SU-DHL-6 (cell line): ENCODE measurements around the gene PLEK.

Experiments
- CTCF ChIP-seq: fragments of 200-600 bp; sonication (generic); IDR thresholded peaks from one replicate; pipeline ENCODE4 v1.5.1; 2017; ENCODE audit warnings: antibody characterized with exemption, mild to moderate bottlenecking, low read length, moderate library complexity; ENCODE audit not compliant: insufficient read depth, poor library complexity, severe bottlenecking
- EZH2phosphoT487 ChIP-seq: fragments of 200-600 bp; sonication (generic), shearing (Covaris generic); conservative IDR thresholded peaks from 2 replicates; pipeline ENCODE4 v1.6.1; 2018; ENCODE audit warnings: mild to moderate bottlenecking, antibody characterized with exemption, low read length, moderate library complexity, mixed read lengths

- TF ChIP-seq CTCF (no peak), EZH2phosphoT487 (no peak)
Observed at GRCh38 chr2:68429311-68429826, 64.3 kb downstream of the PLEK start.
